ENCODE data around the gene LEMD1. TPM values are rescaled to one million over a fixed set of nuclear protein-coding genes. Genes with fewer than 3 reads are reported as not detected.
A peak's percentile ranks its signal among the peaks of the same experiment; 100 is the strongest.
"Not testable (repeated sequence)": the region's sequence is repeated elsewhere in the genome, so short reads cannot be mapped to it uniquely, and the experiment has no call there.

LEMD1 gene
- total RNA-seq, 4 donors from 2014 or later, result 1.1 to 1.4 (median 1.3) TPM; not detected in 1

GRCh38 chr1:205410581-205411298, 11.1 kb downstream of the LEMD1 start:
- TF ChIP-seq CTCF (IDR thresholded peaks at IDR 0.05), result no peak
- no peak for TF ChIP-seq POLR2A (IDR thresholded peaks at IDR 0.05)
- Histone ChIP-seq H3K27me3 (peaks cover 0 to 23% (median 0%) of the 10 kb centered on the region in 4 donors), H3K4me1 (peaks cover 0 to 3% (median 0%) of the 10 kb centered on the region in 3 donors), H3K27ac (no peak overlapping the region), H3K4me3 (no peak overlapping the region), H3K9me3 (no peaks in the 10 kb centered on the region), H3K36me3 (no peaks in the 10 kb centered on the region)
- DNase-seq, result no peak
- 79 to 87% methylated on average over 5 of the region's 5 CpGs for WGBS, 2 donors
- intact Hi-C loops (cut with DNase I), result no loop called here

- WGBS, 2 donors, result 71 to 80% methylated on average over 5 of the region's 5 CpGs
- no peak overlapping the region for H3K4me3 ChIP-seq
- intact Hi-C loops (cut with DNase I), result no loop called here
Measured at GRCh38 chr1:205407970-205408369, 13.9 kb downstream of the LEMD1 start.

GRCh38 chr1:205406252-205406651, 15.6 kb downstream of the LEMD1 start:
- H3K4me1 ChIP-seq; intact Hi-C loops (cut with DNase I); DNase-seq; H3K9me3 ChIP-seq; H3K4me3 ChIP-seq; H3K27ac ChIP-seq; H3K36me3 ChIP-seq: not testable (repeated sequence)
- H3K27me3 ChIP-seq, result peaks cover 0 to 20% (median 0%) of the 10 kb centered on the region in 4 donors
- no CpG with 5 or more reads among the region's 12 CpGs for WGBS, 2 donors

More at GRCh38 chr1:205407970-205408369, 13.9 kb downstream of the LEMD1 start:
- H3K27me3 ChIP-seq, result peaks cover 0 to 23% (median 0%) of the 10 kb centered on the region in 4 donors
- no peak for DNase-seq
- H3K9me3 ChIP-seq, result no peaks in the 10 kb centered on the region
- H3K36me3 ChIP-seq, result no peaks in the 10 kb centered on the region
- no peak for TF ChIP-seq CTCF (IDR thresholded peaks at IDR 0.05)
- TF ChIP-seq POLR2A (IDR thresholded peaks at IDR 0.05), result no peak
- no peak overlapping the region for H3K27ac ChIP-seq
- no peaks in the 10 kb centered on the region for H3K4me1 ChIP-seq

- H3K4me3 ChIP-seq; intact Hi-C loops (cut with DNase I); H3K36me3 ChIP-seq; DNase-seq; H3K4me1 ChIP-seq; H3K9me3 ChIP-seq; H3K27ac ChIP-seq: not testable (repeated sequence)
- WGBS, 2 donors, result 78 to 90% methylated on average over 3 of the region's 3 CpGs
- H3K27me3 ChIP-seq, result peaks cover 0 to 16% (median 0%) of the 10 kb centered on the region in 4 donors
Measured at GRCh38 chr1:205404484-205404883, 17.4 kb downstream of the LEMD1 start.

- Histone ChIP-seq H3K4me1 (no peaks in the 10 kb centered on the region), H3K9me3 (no peaks in the 10 kb centered on the region), H3K27me3 (peaks cover 0 to 12% (median 0%) of the 10 kb centered on the region in 4 donors), H3K27ac (no peak overlapping the region), H3K4me3 (no peak overlapping the region), H3K36me3 (no peaks in the 10 kb centered on the region)
- intact Hi-C loops (cut with DNase I), result loop anchor here (10.0 kb wide), 1 partner anchor 86 kb away; no protein-coding TSS in a partner anchor
- WGBS, 2 donors, result 83% methylated on average over 4 of the region's 4 CpGs
- no peak for TF ChIP-seq POLR2A (IDR thresholded peaks at IDR 0.05)
- no peak for TF ChIP-seq CTCF (IDR thresholded peaks at IDR 0.05)
- no peak for DNase-seq
Measured at GRCh38 chr1:205398586-205398985, 23.3 kb downstream of the LEMD1 start.

GRCh38 chr1:205396967-205397616, 24.8 kb downstream of the LEMD1 start:
- intact Hi-C loops (cut with DNase I), result loop anchor here (10.0 kb wide), 1 partner anchor 88 kb away; no protein-coding TSS in a partner anchor
- TF ChIP-seq CTCF (IDR thresholded peaks at IDR 0.05) (peak; percentile 37 to 80 (median 64)), POLR2A (IDR thresholded peaks at IDR 0.05) (no peak)
- Histone ChIP-seq H3K4me3 (no peak overlapping the region), H3K9me3 (no peaks in the 10 kb centered on the region), H3K4me1 (no peaks in the 10 kb centered on the region), H3K27me3 (peaks cover 0 to 16% (median 0%) of the 10 kb centered on the region in 4 donors), H3K27ac (no peak overlapping the region), H3K36me3 (no peaks in the 10 kb centered on the region)
- WGBS, 2 donors, result 9 to 13% methylated on average over 6 of the region's 6 CpGs
- DNase-seq, result no peak
